HepG2 (cell line): Measurements from ENCODE around the gene PMEL. TPM values are rescaled to one million over a fixed set of nuclear protein-coding genes. Genes with fewer than 3 reads are reported as not detected.

Experiments
- ARID2 ChIP-seq: sonication (generic); formaldehyde crosslinking; IDR thresholded peaks from 2 replicates; pipeline ENCODE4 v1.8.1; 2022; ENCODE audit warnings: mild to moderate bottlenecking, missing genetic modification reagents, borderline replicate concordance
- ETV5 ChIP-seq: IDR thresholded peaks from 2 replicates; pipeline ENCODE4 v1.6.1; 2018; ENCODE audit warnings: missing biosample characterization, missing genetic modification reagents, inconsistent platforms, borderline replicate concordance
- GABPB1 ChIP-seq: IDR thresholded peaks from 2 replicates; pipeline ENCODE4 v1.6.1; 2016; ENCODE audit warnings: mild to moderate bottlenecking, missing genetic modification reagents, moderate library complexity, missing compliant biosample characterization
- MAF1 ChIP-seq: sonication (generic); formaldehyde crosslinking; IDR thresholded peaks from 2 replicates; pipeline ENCODE4 v1.5.0; 2020; ENCODE audit warnings: missing genetic modification reagents, borderline replicate concordance
- MZF1 ChIP-seq: sonication (generic); formaldehyde crosslinking; IDR thresholded peaks from 2 replicates; pipeline ENCODE4 v1.8.1; 2023; ENCODE audit warnings: mild to moderate bottlenecking, missing genetic modification reagents, borderline replicate concordance
- PATZ1 ChIP-seq: sonication (generic); formaldehyde crosslinking; IDR thresholded peaks from 2 replicates; pipeline ENCODE4 v1.4.0; 2020; ENCODE audit warnings: missing genetic modification reagents
- PRDM15 ChIP-seq: sonication (generic); formaldehyde crosslinking; IDR thresholded peaks from 2 replicates; pipeline ENCODE4 v1.4.0; 2020; ENCODE audit warnings: missing genetic modification reagents
- PTBP1 ChIP-seq: fragments of 200-400 bp; formaldehyde crosslinking; IDR thresholded peaks from 2 replicates; pipeline ENCODE4 v1.6.1; 2018; ENCODE audit warnings: low read length, low read depth; ENCODE audit not compliant: poor library complexity, severe bottlenecking
- TSC22D2 ChIP-seq: sonication (generic); formaldehyde crosslinking; IDR thresholded peaks from 2 replicates; pipeline ENCODE4 v1.5.1; 2020; ENCODE audit warnings: missing genetic modification reagents, mild to moderate bottlenecking, borderline replicate concordance
- ZNF101 ChIP-seq: sonication (generic); formaldehyde crosslinking; IDR thresholded peaks from 2 replicates; pipeline ENCODE4 v1.4.0; 2020; ENCODE audit warnings: mild to moderate bottlenecking, low read depth, missing genetic modification reagents, borderline replicate concordance
- ZNF556 ChIP-seq: sonication (generic); formaldehyde crosslinking; IDR thresholded peaks from 2 replicates; pipeline ENCODE4 v1.4.0; 2020; ENCODE audit warnings: mild to moderate bottlenecking, missing genetic modification reagents, borderline replicate concordance
- ZNF607 ChIP-seq: sonication (generic); formaldehyde crosslinking; IDR thresholded peaks from 2 replicates; pipeline ENCODE4 v1.5.1; 2020; ENCODE audit warnings: missing genetic modification reagents, mild to moderate bottlenecking, borderline replicate concordance
- ZNF781 ChIP-seq: sonication (generic); formaldehyde crosslinking; IDR thresholded peaks from 2 replicates; pipeline ENCODE4 v1.5.1; 2020; ENCODE audit warnings: borderline replicate concordance, mild to moderate bottlenecking, missing genetic modification reagents; ENCODE audit errors: not compliant biosample characterization
- ZNF800 ChIP-seq: sonication (generic); formaldehyde crosslinking; IDR thresholded peaks from 2 replicates; pipeline ENCODE4 v1.4.0; 2020; ENCODE audit warnings: missing genetic modification reagents
- ZNF891 ChIP-seq: sonication (generic); formaldehyde crosslinking; IDR thresholded peaks from 2 replicates; pipeline ENCODE4 v1.5.0; 2020; ENCODE audit warnings: mild to moderate bottlenecking, missing genetic modification reagents
- polyA plus RNA-seq, 8 experiments: library from polyadenylated mRNA; depleted of rRNA in 3 of 8; stranded (reverse) in 7 of 8; unstranded in 1 of 8; fragments of >200 nt; fragmentation: Illumina TruSeq in 4 of 8; extraction: Trizol in 4 of 8; gene quantifications; 2 replicates each; pipeline versions ENCODE4 v1.2.1 to v1.2.3, GENCODE V29; 2011 to 2016; ENCODE audit warnings: low read depth in 4 of 8, missing spikeins in 1 of 8, mixed read lengths in 1 of 8; ENCODE audit not compliant: insufficient read depth in 1 of 8
- total RNA-seq, 5 experiments: library from RNA; depleted of rRNA; stranded (reverse); fragments of >200 nt; fragmentation: Illumina TruSeq; extraction: Trizol; gene quantifications; 2 replicates each; pipeline ENCODE4 v1.2.3, GENCODE V29; 2016; ENCODE audit warnings: low read depth in 1 of 5
- TF ChIP-seq, protein P1 (sequence below): sonication (generic); formaldehyde crosslinking; IDR thresholded peaks from 2 replicates; pipeline ENCODE4 v1.5.0; 2020; ENCODE audit warnings: missing genetic modification reagents
- TF ChIP-seq, protein P2 (sequence below): sonication (generic); formaldehyde crosslinking; IDR thresholded peaks from 2 replicates; pipeline ENCODE4 v1.8.0; 2022; ENCODE audit warnings: mild to moderate bottlenecking, missing genetic modification reagents, moderate library complexity

PMEL gene
- total and polyA plus RNA-seq, 2 of the 13 experiments (the other 11 are each of a cell fraction or from before 2014, with no cell fraction given): 0.49 to 3.3 TPM

DNA sequence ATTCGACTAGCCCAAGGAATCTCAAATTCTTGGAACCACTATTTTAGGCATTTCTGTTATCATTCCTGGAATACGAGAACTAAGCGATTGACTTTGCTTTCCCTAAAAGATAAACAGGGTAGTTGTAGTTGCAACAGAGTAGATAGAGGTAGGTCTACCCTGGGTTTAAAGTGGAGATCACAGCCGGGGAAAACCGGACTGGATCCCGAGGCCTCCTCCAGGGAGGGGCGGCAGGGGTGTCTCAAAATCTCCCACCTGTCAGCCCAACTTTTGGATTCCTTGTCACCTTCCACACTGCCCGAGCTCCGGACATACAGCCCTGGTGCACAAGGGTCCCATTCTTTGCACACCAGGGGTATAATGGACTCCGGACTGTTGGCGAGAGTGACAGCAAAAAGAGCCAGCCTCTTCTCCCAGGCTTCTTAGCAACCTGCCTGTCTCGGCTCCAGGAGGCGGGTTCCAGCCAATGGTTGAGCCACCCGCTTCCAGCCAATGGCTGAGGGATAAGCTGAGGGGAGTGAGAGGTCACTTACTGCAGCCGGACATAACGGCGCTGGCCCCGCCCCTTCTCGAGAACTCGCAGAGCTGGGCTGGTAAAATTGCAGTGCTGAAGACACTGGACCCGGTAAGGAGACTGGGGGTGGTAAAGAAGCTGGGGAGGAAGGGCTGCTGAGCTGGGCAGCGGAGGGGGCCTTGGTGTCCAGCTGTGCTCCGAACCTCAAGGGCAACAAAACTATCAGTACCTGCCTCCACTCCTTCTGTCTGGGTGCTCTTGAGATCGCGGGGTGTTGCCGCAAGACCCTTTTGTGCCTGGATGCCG lies 31.1 kb upstream of the PMEL start, which contains the start of gene SUOX (continued):
- TF ChIP-seq ZNF556 (CRISPR knock-in tag) (peak; percentile 45; the same call in 1 of the 2 replicates), PRDM15 (peak; percentile 41; the same call in 1 of the 2 replicates), MZF1 (no peak), ZNF101 (CRISPR knock-in tag) (no peak), ZNF891 (CRISPR knock-in tag) (peak; percentile 45; the same call in 1 of the 2 replicates), ZNF800 (CRISPR knock-in tag) (0 out of 2 replicates have a peak, but pooled peaks have one; percentile 44), ZNF607 (CRISPR knock-in tag) (peak; percentile 84), TSC22D2 (CRISPR knock-in tag) (peak; percentile 26; the same call in 1 of the 2 replicates), ETV5 (CRISPR knock-in tag) (peak; percentile 47; the same call in 1 of the 2 replicates), PTBP1 (no peak), GABPB1 (CRISPR knock-in tag) (peak; percentile 61; the same call in 1 of the 2 replicates), ZNF781 (CRISPR knock-in tag) (no peak), ARID2 (0 out of 2 replicates have a peak, but pooled peaks have one; percentile 44), PATZ1 (CRISPR knock-in tag) (peak; percentile 69), MAF1 (0 out of 2 replicates have a peak, but pooled peaks have one; percentile 63)
- TF ChIP-seq, protein P1, sequence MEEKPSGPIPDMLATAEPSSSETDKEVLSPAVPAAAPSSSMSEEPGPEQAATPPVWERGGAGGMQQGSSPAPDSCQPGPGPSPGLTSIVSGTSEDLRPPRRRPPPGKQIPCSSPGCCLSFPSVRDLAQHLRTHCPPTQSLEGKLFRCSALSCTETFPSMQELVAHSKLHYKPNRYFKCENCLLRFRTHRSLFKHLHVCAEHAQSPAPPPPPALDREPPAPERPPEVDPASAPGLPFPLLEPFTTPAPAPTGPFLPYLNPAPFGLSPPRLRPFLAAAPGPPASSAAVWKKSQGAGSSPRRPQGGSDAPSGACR (CRISPR knock-in tag): 0 out of 2 replicates have a peak, but pooled peaks have one; percentile 18
- TF ChIP-seq, protein P2, sequence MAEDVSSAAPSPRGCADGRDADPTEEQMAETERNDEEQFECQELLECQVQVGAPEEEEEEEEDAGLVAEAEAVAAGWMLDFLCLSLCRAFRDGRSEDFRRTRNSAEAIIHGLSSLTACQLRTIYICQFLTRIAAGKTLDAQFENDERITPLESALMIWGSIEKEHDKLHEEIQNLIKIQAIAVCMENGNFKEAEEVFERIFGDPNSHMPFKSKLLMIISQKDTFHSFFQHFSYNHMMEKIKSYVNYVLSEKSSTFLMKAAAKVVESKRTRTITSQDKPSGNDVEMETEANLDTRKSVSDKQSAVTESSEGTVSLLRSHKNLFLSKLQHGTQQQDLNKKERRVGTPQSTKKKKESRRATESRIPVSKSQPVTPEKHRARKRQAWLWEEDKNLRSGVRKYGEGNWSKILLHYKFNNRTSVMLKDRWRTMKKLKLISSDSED: no peak
